NCI-H128 (cell line): Measurements from ENCODE around the gene NRG2.

Experiments
- DNase-seq: peaks from one replicate; lab custom pipeline; 2025; ENCODE audit not compliant: unreplicated experiment; lab: John Stamatoyannopoulos, UW

Gene NRG2

GRCh38 chr5:140013536-140013935, 29.6 kb downstream of the NRG2 start:
- DNase-seq: no peak

- DNase-seq: no peak
These were observed 30.7 kb downstream of the NRG2 start for GRCh38 chr5:140012443-140012842.

- no peak for DNase-seq
These were observed 31.7 kb downstream of the NRG2 start for GRCh38 chr5:140011297-140011802.

GRCh38 chr5:140010798-140011197, 32.3 kb downstream of the NRG2 start:
- DNase-seq: no peak

GRCh38 chr5:140007311-140007710, 35.8 kb downstream of the NRG2 start:
- DNase-seq: no peak

GRCh38 chr5:140005145-140005591, 37.9 kb downstream of the NRG2 start:
- DNase-seq: no peak

- DNase-seq: no peak
These were observed 38.9 kb downstream of the NRG2 start for GRCh38 chr5:140004174-140004573.

- no peak for DNase-seq
These were observed 39.6 kb downstream of the NRG2 start for GRCh38 chr5:140003519-140003918.

GRCh38 chr5:140000332-140000731, 42.8 kb downstream of the NRG2 start:
- no peak for DNase-seq

- no peak for DNase-seq
These were observed 44.3 kb downstream of the NRG2 start for GRCh38 chr5:139998837-139999236.

GRCh38 chr5:139997276-139997675, 45.8 kb downstream of the NRG2 start:
- no peak for DNase-seq

- DNase-seq: no peak
These were observed 47.2 kb downstream of the NRG2 start for GRCh38 chr5:139995929-139996328.

GRCh38 chr5:139994234-139994633, 48.9 kb downstream of the NRG2 start:
- DNase-seq: no peak

GRCh38 chr5:139985733-139986132, 57.4 kb downstream of the NRG2 start:
- DNase-seq: no peak

GRCh38 chr5:139985290-139985689, 57.8 kb downstream of the NRG2 start:
- DNase-seq: no peak

- no peak for DNase-seq
These were observed 58.3 kb downstream of the NRG2 start for GRCh38 chr5:139984816-139985215.

GRCh38 chr5:139982975-139983240, 60.2 kb downstream of the NRG2 start:
- no peak for DNase-seq

- no peak for DNase-seq
These were observed 60.7 kb downstream of the NRG2 start for GRCh38 chr5:139982157-139982974.

GRCh38 chr5:139980765-139981164, 62.3 kb downstream of the NRG2 start:
- DNase-seq: no peak

- DNase-seq: no peak
These were observed 63.2 kb downstream of the NRG2 start for GRCh38 chr5:139979943-139980342.

- no peak for DNase-seq
These were observed 63.6 kb downstream of the NRG2 start for GRCh38 chr5:139979518-139979917.

GRCh38 chr5:139976703-139977102, 66.4 kb downstream of the NRG2 start:
- DNase-seq: no peak

- DNase-seq: no peak
These were observed 67.2 kb downstream of the NRG2 start for GRCh38 chr5:139975942-139976341.
